H1 (cell line): Measurements from ENCODE around the gene ACTN4. TPM values are rescaled to one million over a fixed set of nuclear protein-coding genes. Genes with fewer than 3 reads are reported as not detected.

ENCODE experiments used
- CTCF ChIA-PET: fragments of 300-600 bp; sonication (Branson Sonifier 250); formaldehyde crosslinking; loops from one replicate; lab custom pipeline; 2021; ENCODE audit not compliant: partially characterized antibody; lab: Charles Lee
- POLR2A ChIA-PET: fragments of 300-600 bp; sonication (Branson Sonifier 250); formaldehyde crosslinking; loops from one replicate; lab custom pipeline; 2021; ENCODE audit warnings: inconsistent platforms; ENCODE audit not compliant: partially characterized antibody; lab: Charles Lee
- DNase-seq, 2 experiments: peaks; one replicate each; pipeline versions ENCODE4 v3.0.0 to v3.0.0-alpha.2; 2010 to 2022; ENCODE audit warnings: low spot score in 2 of 2, low read depth in 1 of 2, mixed read lengths in 1 of 2
- FAIRE-seq: peaks from 2 replicates; lab custom pipeline; 2011; peaks lifted over from hg19 to GRCh38; lab: Jason Lieb, UNC
- H2AFZ ChIP-seq: 2 replicates; pipeline ENCODE4 v1.8.1; 2012; ENCODE audit warnings: low read length, inconsistent platforms
- H2AK5ac ChIP-seq: 2 replicates; pipeline ENCODE4 v1.6.1; 2013; ENCODE audit warnings: low read depth, low read length
- H2BK120ac ChIP-seq: replicated peaks from 2 replicates; pipeline ENCODE3; 2013; ENCODE audit warnings: low read depth, low read length, inconsistent platforms
- H2BK12ac ChIP-seq: 2 replicates; pipeline ENCODE4 v1.6.1; 2013; ENCODE audit warnings: low read depth, low read length
- H2BK15ac ChIP-seq: 2 replicates; pipeline ENCODE4 v1.6.1; 2013; ENCODE audit warnings: low read length
- H2BK20ac ChIP-seq: 2 replicates; pipeline ENCODE4 v1.6.1; 2013; ENCODE audit warnings: low read length
- H2BK5ac ChIP-seq: 2 replicates; pipeline ENCODE4 v1.6.1; 2013; ENCODE audit warnings: low read depth, low read length
- H3K14ac ChIP-seq: 2 replicates; pipeline ENCODE4 v1.6.1; 2013; ENCODE audit warnings: inconsistent platforms; ENCODE audit not compliant: insufficient read length
- H3K18ac ChIP-seq: 2 replicates; pipeline ENCODE4 v1.6.1; 2013; ENCODE audit warnings: low read length; ENCODE audit errors: extremely low read depth
- H3K23ac ChIP-seq: 2 replicates; pipeline ENCODE4 v1.6.1; 2013; ENCODE audit warnings: inconsistent platforms; ENCODE audit not compliant: insufficient read length
- H3K23me2 ChIP-seq: 2 replicates; pipeline ENCODE4 v1.6.1; 2013; ENCODE audit warnings: low read depth, low read length
- H3K27ac ChIP-seq: 2 replicates; pipeline ENCODE4 v1.6.1; 2011; ENCODE audit warnings: low read depth, low read length, inconsistent platforms
- H3K27me3 ChIP-seq, 4 experiments: replicated peaks in 1 of 4; 1 replicate in 1 of 4; 2 replicates in 3 of 4; pipeline versions ENCODE4 v1.6.1 to v1.8.1; 2011 to 2013; ENCODE audit warnings: low read length in 3 of 4, mild to moderate bottlenecking in 3 of 4, inconsistent platforms in 2 of 4, mixed read lengths in 2 of 4, moderate library complexity in 1 of 4; ENCODE audit not compliant: control insufficient read depth in 3 of 4, insufficient read depth in 3 of 4; ENCODE audit errors: extremely low read depth in 1 of 4
- H3K36me3 ChIP-seq, 4 experiments: 2 replicates each; pipeline versions ENCODE4 v1.6.1 to v1.8.1; 2011 to 2013; ENCODE audit warnings: mild to moderate bottlenecking in 4 of 4, low read length in 3 of 4, moderate library complexity in 2 of 4, control low read depth in 1 of 4, inconsistent platforms in 1 of 4; ENCODE audit not compliant: insufficient read depth in 4 of 4, control insufficient read depth in 2 of 4
- H3K4ac ChIP-seq: replicated peaks from 2 replicates; pipeline ENCODE3; 2013; ENCODE audit warnings: low read length, low read depth, mixed read lengths, inconsistent platforms; ENCODE audit not compliant: insufficient read length
- H3K4me1 ChIP-seq, 4 experiments: replicated peaks in 1 of 4; 1 replicate in 1 of 4; 2 replicates in 3 of 4; pipeline versions ENCODE4 v1.6.1 to v1.8.1; 2011 to 2013; ENCODE audit warnings: low read length in 3 of 4, inconsistent platforms in 2 of 4, mixed read lengths in 1 of 4; ENCODE audit not compliant: insufficient read depth in 4 of 4, control insufficient read depth in 3 of 4
- H3K4me2 ChIP-seq, 2 experiments: 2 replicates each; pipeline versions ENCODE4 v1.6.1 to v1.8.1; 2011 to 2013; ENCODE audit warnings: low read depth in 2 of 2, low read length in 2 of 2, control low read depth in 1 of 2, inconsistent platforms in 1 of 2, mild to moderate bottlenecking in 1 of 2; ENCODE audit not compliant: insufficient read depth in 1 of 2
- H3K4me3 ChIP-seq, 4 experiments: fragments of 200-600, 300-600 bp in 1 of 4; sonication (generic), shearing (Covaris generic), sonication (Bioruptor Twin) in 1 of 4; 2 replicates each; pipeline versions ENCODE4 v1.5.1 to v1.8.1; 2011 to 2016; ENCODE audit warnings: low read length in 4 of 4, low read depth in 3 of 4, control low read depth in 2 of 4, inconsistent platforms in 2 of 4, mild to moderate bottlenecking in 2 of 4, mixed read lengths in 1 of 4, moderate library complexity in 1 of 4; ENCODE audit not compliant: insufficient read depth in 2 of 4; ENCODE audit errors: extremely low read depth in 1 of 4
- H3K56ac ChIP-seq: replicated peaks from 2 replicates; pipeline ENCODE3; 2013; ENCODE audit warnings: low read depth, mild to moderate bottlenecking, mixed read lengths, low read length, inconsistent platforms; ENCODE audit not compliant: insufficient read length
- H3K79me1 ChIP-seq: 2 replicates; pipeline ENCODE4 v1.6.1; 2013; ENCODE audit warnings: low read depth, low read length, control low read depth
- H3K79me2 ChIP-seq, 2 experiments: 2 replicates each; pipeline versions ENCODE4 v1.6.1 to v1.8.1; 2012 to 2013; ENCODE audit warnings: low read length in 2 of 2, mild to moderate bottlenecking in 2 of 2, inconsistent platforms in 1 of 2; ENCODE audit not compliant: insufficient read depth in 2 of 2, control insufficient read depth in 1 of 2
- H3K9ac ChIP-seq, 4 experiments: replicated peaks in 1 of 4; 1 replicate in 1 of 4; 2 replicates in 3 of 4; pipeline versions ENCODE4 v1.6.1 to v1.8.1; 2011 to 2013; ENCODE audit warnings: low read depth in 3 of 4, low read length in 3 of 4, control low read depth in 2 of 4, mild to moderate bottlenecking in 2 of 4, moderate library complexity in 2 of 4, inconsistent platforms in 1 of 4; ENCODE audit errors: extremely low read depth in 1 of 4
- H3K9me3 ChIP-seq, 2 experiments: 2 replicates each; pipeline versions ENCODE4 v1.6.1 to v1.8.1; 2012 to 2013; ENCODE audit warnings: mild to moderate bottlenecking in 2 of 2, moderate library complexity in 2 of 2, control low read depth in 1 of 2, inconsistent platforms in 1 of 2, low read depth in 1 of 2, low read length in 1 of 2, mixed read lengths in 1 of 2; ENCODE audit not compliant: insufficient read depth in 2 of 2
- H4K20me1 ChIP-seq, 2 experiments: replicated peaks in 1 of 2; 2 replicates each; pipeline versions ENCODE3 to v1.8.1; 2011 to 2013; ENCODE audit warnings: inconsistent platforms in 2 of 2, low read length in 2 of 2, mild to moderate bottlenecking in 1 of 2; ENCODE audit not compliant: insufficient read depth in 2 of 2, control insufficient read depth in 1 of 2
- H4K5ac ChIP-seq: 2 replicates; pipeline ENCODE4 v1.6.1; 2013; ENCODE audit warnings: low read length, low read depth, mixed read lengths, inconsistent platforms; ENCODE audit not compliant: insufficient read length
- H4K8ac ChIP-seq: 2 replicates; pipeline ENCODE4 v1.8.0; 2013; ENCODE audit warnings: mild to moderate bottlenecking, moderate library complexity, low read length, inconsistent platforms; ENCODE audit not compliant: insufficient read depth; ENCODE audit errors: extremely low read depth
- H4K91ac ChIP-seq: replicated peaks from 2 replicates; pipeline ENCODE3; 2013; ENCODE audit warnings: low read length, mixed read lengths, inconsistent platforms; ENCODE audit not compliant: insufficient read length
- CHD1 ChIP-seq: IDR thresholded peaks from 2 replicates; pipeline ENCODE4 v1.6.1; 2012; ENCODE audit warnings: low read depth, low read length, improper control_type of control experiment
- EP300 ChIP-seq, 2 experiments: IDR thresholded peaks; 1 replicate in 1 of 2; 2 replicates in 1 of 2; pipeline ENCODE4 v1.6.1; 2011 to 2012; ENCODE audit warnings: low read depth in 2 of 2, low read length in 2 of 2, mild to moderate bottlenecking in 2 of 2, borderline replicate concordance in 1 of 2, inconsistent platforms in 1 of 2, moderate library complexity in 1 of 2
- MAX ChIP-seq: IDR thresholded peaks from 2 replicates; pipeline ENCODE4 v1.6.1; 2012; ENCODE audit warnings: inconsistent platforms
- NRF1 ChIP-seq: IDR thresholded peaks from 2 replicates; pipeline ENCODE4 v1.6.1; 2011; ENCODE audit warnings: mild to moderate bottlenecking, low read depth, low read length, improper control_type of control experiment
- WGBS, 2 experiments: shearing (Covaris generic) in 1 of 2; methylation state at CpG; one replicate each; pipeline versions ENCODE4 v1.1.6 to v1.1.7; 2013 to 2015; ENCODE audit warnings: low lambda C conversion rate in 2 of 2, mixed read lengths in 2 of 2, inconsistent platforms in 1 of 2, low coverage in 1 of 2, missing lambda C conversion rate in 1 of 2; ENCODE audit not compliant: insufficient replicate concordance in 2 of 2, insufficient coverage in 1 of 2, insufficient read length in 1 of 2; ENCODE audit errors: extremely low coverage in 1 of 2, missing lambda C conversion rate in 1 of 2; 5-methylcytosine and 5-hydroxymethylcytosine counted together
- polyA plus RNA-seq, 7 experiments: library from polyadenylated mRNA; depleted of rRNA in 3 of 7; stranded (reverse) in 5 of 7; unstranded in 2 of 7; fragments of >200 nt in 5 of 7; fragments of 200-250 nt in 2 of 7; gene quantifications; 1 replicate in 5 of 7; 2 replicates in 1 of 7; 4 replicates in 1 of 7; pipeline versions ENCODE4 v1.2.1 to v1.2.3, GENCODE V29; 2011 to 2013; ENCODE audit warnings: missing spikeins in 2 of 7, mixed read lengths in 2 of 7
- total RNA-seq: library from RNA; stranded (reverse); fragmentation: NEBNext Ultra II Directional; extraction: Animal tissue kit (Norgen Biotek cat#: 25700); gene quantifications from 2 replicates; pipeline ENCODE4 v1.2.1, GENCODE V29; 2021

The ACTN4 gene
- total and polyA plus RNA-seq, 2 of the 8 experiments (the other 6 are each of a cell fraction or from before 2014, with no cell fraction given) = 211 to 520 TPM

GRCh38 chr19:38745316-38745715 lies 97.9 kb downstream of the ACTN4 start:
- Histone ChIP-seq H3K4me3 (no peak overlapping the region), H3K4me1 (no peaks in the 10 kb centered on the region; a peak in 1 of 7 replicates), H2BK12ac (no peak overlapping the region), H3K23ac (no peak overlapping the region), H3K14ac (no peak overlapping the region), H2AFZ (no peak overlapping the region), H4K5ac (no peak overlapping the region), H3K56ac (no peak overlapping the region), H4K91ac (no peak overlapping the region), H3K27ac (no peak overlapping the region), H3K79me2 (no peaks in the 10 kb centered on the region), H3K23me2 (no peaks in the 10 kb centered on the region), H2AK5ac (no peak overlapping the region), H2BK5ac (no peak overlapping the region), H2BK120ac (no peak overlapping the region), H3K36me3 (no peaks in the 10 kb centered on the region), H4K20me1 (no peaks in the 10 kb centered on the region), H3K4me2 (no peak overlapping the region), H3K18ac (no peak overlapping the region), H2BK15ac (no peak overlapping the region), H2BK20ac (no peak overlapping the region), H3K27me3 (0 out of 7 replicates have a peak, but pooled peaks cover 0 to 4% (median 0%) of the 10 kb centered on the region in 4 experiments), H4K8ac (no peak overlapping the region; the same call in 1 of the 2 replicates), H3K4ac (no peak overlapping the region), H3K79me1 (no peaks in the 10 kb centered on the region), H3K9me3 (no peaks in the 10 kb centered on the region), H3K9ac (no peak overlapping the region)
- DNase-seq (no peak), FAIRE-seq (no peak)
- CTCF ChIA-PET = interaction anchor here (1.6 kb wide), 1 partner anchor 124 kb away, joined by 4 read pairs; no protein-coding TSS in a partner anchor
- 92% methylated on average over 7 of the region's 7 CpGs; no CpG with 5 or more reads in 1 of the 2 experiments for WGBS, 2 experiments
- TF ChIP-seq CHD1 (no peak), MAX (no peak), NRF1 (no peak), EP300 (IDR thresholded peaks at IDR 0.05; ENCODE audit: borderline replicate concordance in 1 of 2, low read depth in 2 of 2, low read length in 2 of 2) (no peak)
- POLR2A ChIA-PET = interaction anchor here (1.3 to 1.6 kb wide), 3 partner anchors 75 to 107 kb away, joined by 3 to 5 read pairs (median 4); partner anchors contain the start of gene HNRNPL
